Measurements from ENCODE around the gene PLA1A.

Gene PLA1A

DNA sequence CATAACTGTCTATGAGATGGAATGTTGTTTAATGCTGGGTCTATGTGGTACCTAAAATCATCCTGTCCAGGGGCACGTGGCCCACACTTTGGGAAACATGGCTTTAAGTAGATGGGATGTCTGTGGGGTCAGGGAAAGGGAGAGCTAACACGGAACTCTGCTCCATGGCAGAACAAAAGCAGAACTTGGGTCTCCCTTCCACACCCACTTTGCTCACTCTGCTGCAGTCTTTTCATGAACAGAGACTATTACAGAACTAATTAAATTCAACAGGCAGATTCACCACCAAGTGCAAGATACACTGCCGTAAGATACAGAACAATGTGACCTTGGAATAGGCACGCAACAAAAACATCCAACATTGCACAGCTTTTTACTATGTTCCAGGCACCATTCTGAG, 34.5 kb downstream of the PLA1A start:
- TF ChIP-seq EZH2 (IDR thresholded peaks at IDR 0.05; ENCODE audit: borderline replicate concordance, low read length): no peak
- no peaks in the 10 kb centered on the region for H4K20me1 ChIP-seq (ENCODE audit: insufficient read depth, low read length)
- H3K27ac ChIP-seq (ENCODE audit: low read depth, low read length, poor library complexity, severe bottlenecking): no peak overlapping the region
- H3K4me2 ChIP-seq (ENCODE audit: low read length): no peak overlapping the region
- no peaks in the 10 kb centered on the region for H3K36me3 ChIP-seq (ENCODE audit: insufficient read depth, low read length)
- H3K9ac ChIP-seq (ENCODE audit: low read length): no peak overlapping the region
- H3K9me3 ChIP-seq (ENCODE audit: low read length): no peaks in the 10 kb centered on the region
- H3K9me2 ChIP-seq (ENCODE audit: low read depth, low read length): no peaks in the 10 kb centered on the region
- no peaks in the 10 kb centered on the region for H3K27me3 ChIP-seq (ENCODE audit: insufficient read depth, low read length)
- H3K4me1 ChIP-seq (ENCODE audit: insufficient read depth, low read length, severe bottlenecking): no peaks in the 10 kb centered on the region
- no peak overlapping the region for H2AFZ ChIP-seq (ENCODE audit: low read length)
- no peaks in the 10 kb centered on the region for H3K79me2 ChIP-seq (ENCODE audit: insufficient read depth, low read length)
- H3F3A ChIP-seq (ENCODE audit: insufficient read depth, low read length): no peaks in the 10 kb centered on the region
- H3K4me3 ChIP-seq (ENCODE audit: low read depth, low read length, poor library complexity, severe bottlenecking): no peak overlapping the region

DNA sequence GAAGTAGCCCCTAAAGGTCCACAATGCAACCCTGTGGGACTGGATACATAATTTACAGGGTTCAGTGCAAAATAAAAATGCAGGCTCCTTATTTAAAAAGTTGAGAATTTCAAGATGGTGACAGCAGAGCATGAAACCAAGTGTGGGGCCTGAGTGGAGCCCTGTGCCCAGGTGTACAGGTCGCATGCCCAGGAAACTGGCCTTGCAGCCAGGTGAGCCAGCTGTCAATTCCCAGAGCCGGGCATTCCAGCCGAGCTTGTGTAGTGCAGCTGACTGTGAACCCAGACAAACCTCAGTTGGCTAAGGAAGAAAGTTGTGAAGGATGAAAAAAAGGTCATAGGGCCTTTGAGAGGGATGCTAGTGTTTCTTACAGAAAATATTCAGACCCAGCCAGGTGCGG, 35.1 kb downstream of the PLA1A start:
- H3K9me3 ChIP-seq (ENCODE audit: low read length): no peaks in the 10 kb centered on the region
- H3F3A ChIP-seq (ENCODE audit: insufficient read depth, low read length): no peaks in the 10 kb centered on the region
- H3K27me3 ChIP-seq (ENCODE audit: insufficient read depth, low read length): no peaks in the 10 kb centered on the region
- no peak for TF ChIP-seq EZH2 (IDR thresholded peaks at IDR 0.05; ENCODE audit: borderline replicate concordance, low read length)
- TF ChIP-seq, protein P1, sequence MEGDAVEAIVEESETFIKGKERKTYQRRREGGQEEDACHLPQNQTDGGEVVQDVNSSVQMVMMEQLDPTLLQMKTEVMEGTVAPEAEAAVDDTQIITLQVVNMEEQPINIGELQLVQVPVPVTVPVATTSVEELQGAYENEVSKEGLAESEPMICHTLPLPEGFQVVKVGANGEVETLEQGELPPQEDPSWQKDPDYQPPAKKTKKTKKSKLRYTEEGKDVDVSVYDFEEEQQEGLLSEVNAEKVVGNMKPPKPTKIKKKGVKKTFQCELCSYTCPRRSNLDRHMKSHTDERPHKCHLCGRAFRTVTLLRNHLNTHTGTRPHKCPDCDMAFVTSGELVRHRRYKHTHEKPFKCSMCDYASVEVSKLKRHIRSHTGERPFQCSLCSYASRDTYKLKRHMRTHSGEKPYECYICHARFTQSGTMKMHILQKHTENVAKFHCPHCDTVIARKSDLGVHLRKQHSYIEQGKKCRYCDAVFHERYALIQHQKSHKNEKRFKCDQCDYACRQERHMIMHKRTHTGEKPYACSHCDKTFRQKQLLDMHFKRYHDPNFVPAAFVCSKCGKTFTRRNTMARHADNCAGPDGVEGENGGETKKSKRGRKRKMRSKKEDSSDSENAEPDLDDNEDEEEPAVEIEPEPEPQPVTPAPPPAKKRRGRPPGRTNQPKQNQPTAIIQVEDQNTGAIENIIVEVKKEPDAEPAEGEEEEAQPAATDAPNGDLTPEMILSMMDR (IDR thresholded peaks at IDR 0.05; ENCODE audit: low read length): no peak
- H2AFZ ChIP-seq (ENCODE audit: low read length): no peak overlapping the region
- H3K9me2 ChIP-seq (ENCODE audit: low read depth, low read length): no peaks in the 10 kb centered on the region
- no peaks in the 10 kb centered on the region for H3K36me3 ChIP-seq (ENCODE audit: insufficient read depth, low read length)
- H3K4me1 ChIP-seq (ENCODE audit: insufficient read depth, low read length, severe bottlenecking): no peaks in the 10 kb centered on the region
- H3K4me2 ChIP-seq (ENCODE audit: low read length): no peak overlapping the region
- H4K20me1 ChIP-seq (ENCODE audit: insufficient read depth, low read length): no peaks in the 10 kb centered on the region
- H3K27ac ChIP-seq (ENCODE audit: low read depth, low read length, poor library complexity, severe bottlenecking): no peak overlapping the region
- H3K9ac ChIP-seq (ENCODE audit: low read length): no peak overlapping the region
- no peaks in the 10 kb centered on the region for H3K79me2 ChIP-seq (ENCODE audit: insufficient read depth, low read length)
- H3K4me3 ChIP-seq (ENCODE audit: low read depth, low read length, poor library complexity, severe bottlenecking): no peak overlapping the region

DNA sequence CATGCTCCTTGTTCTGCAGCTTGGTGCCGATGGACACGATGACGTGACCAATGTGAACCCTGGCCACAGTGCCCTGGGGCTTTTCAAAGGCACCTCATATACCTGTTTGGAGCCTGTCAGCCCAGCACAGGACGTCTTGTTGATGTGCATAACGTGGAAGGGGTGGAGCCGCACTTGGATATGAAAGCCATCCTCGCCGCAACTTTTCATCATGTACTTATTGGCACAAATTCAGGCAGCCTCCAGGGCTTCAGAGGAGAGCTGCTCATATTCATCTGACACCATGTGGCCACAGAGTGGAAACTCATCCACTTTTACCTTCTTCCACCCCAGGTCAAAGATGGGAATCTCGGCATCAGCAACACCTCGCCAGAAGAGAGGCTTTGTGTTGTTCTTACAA, 38.0 kb downstream of the PLA1A start:
- Histone ChIP-seq H3K9me2 (ENCODE audit: low read depth, low read length) (no peaks in the 10 kb centered on the region), H3K79me2 (ENCODE audit: insufficient read depth, low read length) (no peaks in the 10 kb centered on the region), H4K20me1 (ENCODE audit: insufficient read depth, low read length) (no peaks in the 10 kb centered on the region), H3K4me2 (ENCODE audit: low read length) (no peak overlapping the region), H3K9ac (ENCODE audit: low read length) (no peak overlapping the region), H3F3A (ENCODE audit: insufficient read depth, low read length) (no peaks in the 10 kb centered on the region), H3K27ac (ENCODE audit: low read depth, low read length, poor library complexity, severe bottlenecking) (no peak overlapping the region), H3K27me3 (ENCODE audit: insufficient read depth, low read length) (no peaks in the 10 kb centered on the region), H3K4me3 (ENCODE audit: low read depth, low read length, poor library complexity, severe bottlenecking) (no peak overlapping the region), H3K36me3 (ENCODE audit: insufficient read depth, low read length) (no peaks in the 10 kb centered on the region), H3K4me1 (ENCODE audit: insufficient read depth, low read length, severe bottlenecking) (no peaks in the 10 kb centered on the region), H2AFZ (ENCODE audit: low read length) (no peak overlapping the region), H3K9me3 (ENCODE audit: low read length) (no peaks in the 10 kb centered on the region)
- TF ChIP-seq, protein P1 (IDR thresholded peaks at IDR 0.05; ENCODE audit: low read length): no peak
- no peak for TF ChIP-seq EZH2 (IDR thresholded peaks at IDR 0.05; ENCODE audit: borderline replicate concordance, low read length)

DNA sequence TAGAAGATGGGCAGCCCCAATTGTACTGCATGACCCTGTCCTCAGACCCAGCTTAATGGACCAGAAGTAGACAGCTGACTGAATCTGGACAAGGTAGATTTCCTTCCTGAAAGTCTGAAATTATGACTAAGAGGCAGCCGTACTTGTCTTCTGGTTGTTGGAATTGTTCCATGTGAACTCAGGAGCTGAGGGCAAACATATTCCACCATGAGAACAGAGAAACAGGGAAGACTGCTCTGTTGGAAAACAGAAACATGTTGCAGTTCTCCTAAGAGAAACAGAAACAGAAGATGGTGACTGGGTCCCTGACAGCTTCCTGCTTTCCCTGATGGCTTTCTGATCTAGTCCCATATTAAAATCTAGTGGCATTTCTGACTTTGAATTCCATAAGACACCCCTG, 38.6 kb downstream of the PLA1A start:
- H2AFZ ChIP-seq (ENCODE audit: low read length): no peak overlapping the region
- TF ChIP-seq, protein P1 (IDR thresholded peaks at IDR 0.05; ENCODE audit: low read length): no peak
- no peak for TF ChIP-seq EZH2 (IDR thresholded peaks at IDR 0.05; ENCODE audit: borderline replicate concordance, low read length)
- no peaks in the 10 kb centered on the region for H3K36me3 ChIP-seq (ENCODE audit: insufficient read depth, low read length)
- no peaks in the 10 kb centered on the region for H3F3A ChIP-seq (ENCODE audit: insufficient read depth, low read length)
- H3K4me2 ChIP-seq (ENCODE audit: low read length): no peak overlapping the region
- no peaks in the 10 kb centered on the region for H4K20me1 ChIP-seq (ENCODE audit: insufficient read depth, low read length)
- no peak overlapping the region for H3K4me3 ChIP-seq (ENCODE audit: low read depth, low read length, poor library complexity, severe bottlenecking)
- no peak overlapping the region for H3K27ac ChIP-seq (ENCODE audit: low read depth, low read length, poor library complexity, severe bottlenecking)
- no peaks in the 10 kb centered on the region for H3K27me3 ChIP-seq (ENCODE audit: insufficient read depth, low read length)
- H3K9me3 ChIP-seq (ENCODE audit: low read length): no peaks in the 10 kb centered on the region
- H3K79me2 ChIP-seq (ENCODE audit: insufficient read depth, low read length): no peaks in the 10 kb centered on the region
- no peak overlapping the region for H3K9ac ChIP-seq (ENCODE audit: low read length)
- H3K4me1 ChIP-seq (ENCODE audit: insufficient read depth, low read length, severe bottlenecking): no peaks in the 10 kb centered on the region
- no peaks in the 10 kb centered on the region for H3K9me2 ChIP-seq (ENCODE audit: low read depth, low read length)
